Right lobe of liver (tissue), 6 donors: Measurements from ENCODE around the gene PROCA1. TPM values are rescaled to one million over a fixed set of nuclear protein-coding genes. Genes with fewer than 3 reads are reported as not detected.

Experiments
- ATAC-seq, 4 donors: fragments of 200-7000 bp; cut with Tn5 transposase; one replicate each; pipeline ENCODE4 v1.9.1; 2020; ENCODE audit warnings: mild to moderate bottlenecking in 4 of 4, moderate library complexity in 4 of 4
- DNase-seq, 3 donors: peaks; one replicate each; pipeline ENCODE4 v3.0.0-alpha.2; 2020
- H3K27ac ChIP-seq, 3 donors: fragments of 200-600 bp; one replicate each; pipeline ENCODE4 v1.8.0; 2022
- H3K27me3 ChIP-seq, 2 donors: fragments of 200-600 bp; one replicate each; pipeline ENCODE4 v1.8.0; 2022
- H3K36me3 ChIP-seq, 4 donors: fragments of 200-600 bp; sonication (generic) in 1 of 4; one replicate each; pipeline versions ENCODE4 v1.5.1 to v1.8.0; 2017 to 2022; ENCODE audit warnings: control low read depth in 1 of 4
- H3K4me1 ChIP-seq, 4 donors: fragments of 200-600 bp; sonication (generic) in 1 of 4; one replicate each; pipeline versions ENCODE4 v1.5.1 to v1.8.0; 2017 to 2022; ENCODE audit warnings: control low read depth in 1 of 4
- H3K4me3 ChIP-seq, 3 donors: fragments of 200-600 bp; one replicate each; pipeline ENCODE4 v1.8.0; 2022
- H3K9me3 ChIP-seq, 4 donors: fragments of 200-600 bp; sonication (generic) in 1 of 4; one replicate each; pipeline versions ENCODE4 v1.5.1 to v1.8.0; 2017 to 2022; ENCODE audit warnings: control low read depth in 1 of 4
- CTCF ChIP-seq, 4 donors: fragments of 200-600 bp in 3 of 4; fragments of 450-650 bp in 1 of 4; IDR thresholded peaks; one replicate each; pipeline versions ENCODE4 v1.5.1 to v1.8.0; 2016 to 2022; ENCODE audit warnings: antibody characterized with exemption in 4 of 4, mild to moderate bottlenecking in 2 of 4
- POLR2A ChIP-seq: fragments of 450-650 bp; IDR thresholded peaks from one replicate; pipeline ENCODE4 v1.6.1; 2017; ENCODE audit warnings: antibody characterized with exemption, mild to moderate bottlenecking
- WGBS: methylation state at CpG from one replicate; pipeline ENCODE4 v1.1.6; 2018; ENCODE audit warnings: low coverage, low lambda C conversion rate; ENCODE audit not compliant: insufficient coverage; ENCODE audit errors: missing lambda C conversion rate; 5-methylcytosine and 5-hydroxymethylcytosine counted together
- intact Hi-C, 2 donors: fragments of 100-400 bp; cut with DNase I; formaldehyde crosslinking; loops; one replicate each; pipeline versions ENCODE4 v1.11.2 to v1.14.1; 2022
- total RNA-seq, 6 experiments: library from RNA; depleted of rRNA in 2 of 6; stranded (reverse); fragments of >200 nt in 2 of 6; fragmentation: NEBNext Ultra II Directional in 3 of 6; extraction: Animal tissue kit (Norgen Biotek cat#: 25700) in 3 of 6; gene quantifications; one replicate each; pipeline versions ENCODE4 v1.1.0 to v1.2.4, GENCODE V29; 2016 to 2023
- donor health status: DM: no; HTN: yes; CAD: no.
- donor health status: DM: no; HTN: no; CAD: no.
- donor health status: DM: no; HTN: no; CAD: no.
- donor health status: DM: no; HTN: yes; CAD: no.
- donor health status: DM: no; HTN: yes; CAD: no.

The PROCA1 gene
- total RNA-seq, 6 experiments from 2014 or later = 0.18 to 0.97 (median 0.54) TPM; not detected in 1

GRCh38 chr17:28747801-28748750 lies 36.4 kb upstream of the PROCA1 start:
- peaks cover 5 to 45% (median 16%) of the 10 kb centered on the region in 4 donors for H3K36me3 ChIP-seq
- H3K4me3 ChIP-seq = no peak overlapping the region
- no peaks in the 10 kb centered on the region for H3K27me3 ChIP-seq
- intact Hi-C loops = no loop called here
- H3K9me3 ChIP-seq = no peaks in the 10 kb centered on the region
- no peak for TF ChIP-seq POLR2A
- H3K27ac ChIP-seq = peak overlapping the region in 1 of 3 donors; percentile 98
- no peak for ATAC-seq
- H3K4me1 ChIP-seq = peaks cover 0 to 24% (median 12%) of the 10 kb centered on the region in 4 donors
- peak in 1 of 3 donors; percentile 40 for DNase-seq
- 80% methylated on average over 1 of the region's 18 CpGs for WGBS

DNA sequence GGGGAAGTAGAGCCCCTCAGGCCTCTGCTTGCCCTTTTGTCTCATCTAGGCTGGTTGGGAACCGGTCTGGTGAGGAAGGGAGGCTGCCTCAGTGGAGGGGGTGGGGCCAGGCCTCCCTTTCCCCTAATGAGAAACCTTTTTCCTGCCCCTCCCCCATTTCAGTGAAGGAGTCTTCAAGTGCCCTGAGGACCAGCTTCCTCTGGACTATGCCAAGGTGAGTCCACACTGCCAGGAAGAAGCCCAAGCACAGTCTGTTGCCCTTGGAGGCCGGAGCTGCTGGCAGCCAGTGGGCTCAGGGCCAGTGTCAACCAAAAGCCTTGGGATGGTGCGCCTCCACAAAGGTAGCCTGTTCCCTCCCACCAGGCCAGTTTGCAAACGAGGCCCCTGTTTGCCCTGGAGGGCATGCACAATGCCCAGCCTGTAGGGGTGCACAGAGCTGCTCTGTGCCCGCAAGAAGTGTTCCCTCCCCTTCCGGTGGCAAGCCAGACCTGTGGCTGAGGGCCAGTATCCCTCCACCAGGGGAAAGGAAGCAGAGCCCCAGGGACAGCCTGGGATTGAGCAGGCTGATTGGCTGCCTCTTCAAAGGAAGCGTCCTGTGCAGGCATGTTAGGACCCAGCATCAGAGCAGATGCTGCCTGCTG lies 35.5 kb upstream of the PROCA1 start:
- no peak for ATAC-seq
- peak in 1 of 3 donors; percentile 72 for DNase-seq
- no peak overlapping the region for H3K4me3 ChIP-seq
- no peaks in the 10 kb centered on the region for H3K27me3 ChIP-seq
- no peaks in the 10 kb centered on the region for H3K9me3 ChIP-seq
- peaks cover 0 to 29% (median 13%) of the 10 kb centered on the region in 4 donors for H3K4me1 ChIP-seq
- intact Hi-C loops = no loop called here
- peak overlapping the region in 1 of 3 donors; percentile 98 for H3K27ac ChIP-seq
- H3K36me3 ChIP-seq = peaks cover 5 to 45% (median 16%) of the 10 kb centered on the region in 4 donors
- WGBS = no CpG with 5 or more reads among the region's 7 CpGs
- no peak for TF ChIP-seq CTCF (IDR thresholded peaks at IDR 0.05)

GRCh38 chr17:28746611-28747050 lies 34.9 kb upstream of the PROCA1 start:
- Histone ChIP-seq H3K9me3 (no peaks in the 10 kb centered on the region), H3K4me1 (peaks cover 0 to 29% (median 13%) of the 10 kb centered on the region in 4 donors), H3K27me3 (no peaks in the 10 kb centered on the region), H3K4me3 (peak overlapping the region in 2 of 3 donors; percentile 89 to 91), H3K27ac (peak overlapping the region in 1 of 3 donors; percentile 98), H3K36me3 (peaks cover 5 to 44% (median 13%) of the 10 kb centered on the region in 4 donors)
- intact Hi-C loops = no loop called here
- no peak for TF ChIP-seq POLR2A
- no peak for TF ChIP-seq CTCF (IDR thresholded peaks at IDR 0.05)
- peak; percentile 0 to 11 (median 7) for ATAC-seq
- 10% methylated on average over 2 of the region's 5 CpGs for WGBS
- DNase-seq = peak in 2 of 3 donors; percentile 69 to 77

DNA sequence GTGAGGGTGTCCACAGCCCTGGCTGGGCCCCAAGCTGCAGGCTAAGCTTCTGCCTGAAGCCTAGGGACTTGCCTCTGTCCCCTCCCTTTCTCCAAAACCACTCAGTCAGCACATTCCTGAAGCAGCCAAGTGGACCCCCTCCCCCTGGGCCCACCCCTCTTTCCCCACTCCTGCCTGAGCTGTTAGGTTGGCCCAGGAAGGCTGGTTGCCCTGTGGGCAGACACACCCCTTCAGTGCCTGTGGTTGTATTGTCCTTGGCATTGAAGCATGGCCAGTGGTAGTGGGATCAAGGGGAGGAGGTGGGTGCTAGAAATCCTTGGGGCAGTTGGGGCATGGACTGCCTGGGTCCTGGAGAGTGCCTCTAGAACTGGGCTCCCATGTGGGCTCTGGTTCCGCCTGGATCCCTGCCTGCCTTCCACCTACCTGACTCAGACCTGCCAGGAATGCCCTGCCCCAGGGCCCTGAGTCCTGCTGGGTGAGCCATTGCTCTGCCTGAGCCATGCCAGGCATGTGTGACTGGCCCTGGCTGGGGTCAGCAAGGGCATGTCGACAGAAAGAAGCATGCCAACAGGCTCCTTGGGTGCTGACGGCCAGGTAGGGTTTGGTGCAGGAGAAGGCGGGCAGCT lies 34.2 kb upstream of the PROCA1 start:
- intact Hi-C loops = no loop called here
- peaks cover 5 to 37% (median 13%) of the 10 kb centered on the region in 4 donors for H3K36me3 ChIP-seq
- H3K9me3 ChIP-seq = no peaks in the 10 kb centered on the region
- peaks cover 0 to 29% (median 13%) of the 10 kb centered on the region in 4 donors for H3K4me1 ChIP-seq
- peak overlapping the region; percentile 87 to 91 (median 89) for H3K4me3 ChIP-seq
- WGBS = 17% methylated on average over 1 of the region's 4 CpGs
- peak; percentile 84 to 85 (median 84) for DNase-seq
- no peaks in the 10 kb centered on the region for H3K27me3 ChIP-seq
- ATAC-seq = peak; percentile 43 to 65 (median 52)
- no peak for TF ChIP-seq CTCF (IDR thresholded peaks at IDR 0.05)
- TF ChIP-seq POLR2A = peak; percentile 27
- H3K27ac ChIP-seq = peak overlapping the region; percentile 96 to 98 (median 97)
